Measurements from ENCODE around the gene SIGLEC15.

DNA sequence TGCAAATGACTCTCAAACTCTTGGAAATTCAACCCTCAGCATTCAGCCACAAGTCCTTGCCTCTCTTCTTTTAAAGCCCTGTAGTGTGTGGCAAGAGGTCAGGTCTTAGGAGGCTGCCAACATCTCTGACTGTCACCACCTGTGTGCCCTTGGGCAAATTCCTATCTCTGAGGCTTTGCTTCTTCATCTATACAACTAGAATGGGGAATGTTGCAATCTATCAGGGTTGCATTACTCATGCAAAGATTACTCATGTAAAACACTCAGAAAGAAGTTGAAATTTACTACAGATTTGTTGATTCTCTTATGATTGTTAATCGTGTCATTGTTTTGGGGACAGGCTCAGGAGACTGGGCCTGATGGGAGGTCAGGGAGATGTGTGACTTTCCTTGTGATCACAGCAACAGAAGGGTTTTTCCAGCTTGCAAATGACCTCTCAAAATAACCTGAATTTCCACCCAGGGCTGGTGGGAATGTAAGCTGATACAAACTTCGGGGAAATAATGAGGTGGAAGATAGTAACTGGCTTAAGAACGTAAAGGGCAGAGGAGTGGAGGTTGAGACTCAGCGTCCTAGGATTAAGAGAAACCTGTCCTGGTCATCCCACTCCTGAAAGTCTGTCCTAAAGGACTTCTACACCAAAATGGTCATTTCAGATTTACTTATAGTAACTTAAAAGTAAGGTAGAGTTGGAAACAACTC lies 32.1 kb upstream of the SIGLEC15 start:
- TF ChIP-seq EZH2 (IDR thresholded peaks at IDR 0.05; ENCODE audit: borderline replicate concordance, low read depth, low read length, severe bottlenecking) (no peak), CTCF (IDR thresholded peaks at IDR 0.05; ENCODE audit: borderline replicate concordance, extremely low read depth, low read length, poor library complexity, severe bottlenecking) (no peak)
